Stimulated activated naive CD8-positive, alpha-beta T cell treated with anti-CD3 and anti-CD28 coated beads, Interleukin-15, amount 100 ng/mL, for 72 hours (primary cell): ENCODE results near the gene HOXB4.
A peak's percentile ranks its signal among the peaks of the same experiment; 100 is the strongest.

Experiments used
- ATAC-seq: fragments of 150-1000 bp; cut with Tn5 transposase; 2 replicates; pipeline ENCODE4 v1.10.0; 2021; ENCODE audit warnings: mild to moderate bottlenecking, moderate library complexity
- DNase-seq, 2 donors: peaks; one replicate each; pipeline ENCODE4 v3.0.0; 2021 to 2022
- H3K27ac Mint-ChIP-seq, 2 donors: one replicate each; pipeline ENCODE4 v1.8.0; 2022; ENCODE audit warnings: mild to moderate bottlenecking in 2 of 2, mixed read lengths in 2 of 2, moderate library complexity in 2 of 2
- H3K27me3 Mint-ChIP-seq: one replicate; pipeline ENCODE4 v1.8.0; 2022; ENCODE audit warnings: mixed read lengths
- H3K4me1 Mint-ChIP-seq: one replicate; pipeline ENCODE4 v1.8.0; 2022; ENCODE audit warnings: mild to moderate bottlenecking, mixed read lengths
- H3K4me3 Mint-ChIP-seq, 2 donors: one replicate each; pipeline ENCODE4 v1.8.0; 2022; ENCODE audit warnings: mild to moderate bottlenecking in 2 of 2, mixed read lengths in 2 of 2, moderate library complexity in 1 of 2
- H3K9me3 Mint-ChIP-seq, 2 donors: one replicate each; pipeline ENCODE4 v1.8.0; 2022; ENCODE audit warnings: mixed read lengths in 2 of 2

The HOXB4 gene

GRCh38 chr17:48565022-48565554, 13.1 kb downstream of the HOXB4 start:
- no peak for ATAC-seq
- H3K27ac Mint-ChIP-seq, result no peak overlapping the region
- DNase-seq, result no peak
- no peaks in the 10 kb centered on the region for H3K9me3 Mint-ChIP-seq
- H3K4me3 Mint-ChIP-seq, result no peak overlapping the region
- H3K27me3 Mint-ChIP-seq, result peaks cover 18% of the 10 kb centered on the region
- H3K4me1 Mint-ChIP-seq, result peaks cover 6% of the 10 kb centered on the region

GRCh38 chr17:48564188-48565021, 13.7 kb downstream of the HOXB4 start:
- Mint-ChIP-seq H3K27ac (no peak overlapping the region), H3K4me3 (peak overlapping the region in 1 of 2 donors; percentile 9)
- peak; percentile 39 for ATAC-seq

DNA sequence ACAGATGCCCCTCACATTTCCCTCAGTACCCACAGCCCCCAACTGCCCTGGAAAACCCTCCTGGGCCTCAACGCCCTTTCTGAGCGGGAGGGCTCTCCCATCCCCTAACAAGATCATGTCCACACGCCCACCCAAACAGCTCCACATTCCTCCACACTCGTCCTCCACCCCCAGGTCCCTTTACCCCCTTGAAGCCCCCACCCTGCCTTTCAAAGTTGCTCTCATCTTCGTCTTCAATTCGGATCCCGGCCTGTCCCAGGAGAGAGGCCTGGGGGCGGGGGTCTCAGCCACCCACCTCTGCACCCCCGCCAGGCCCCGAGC, 14.3 kb downstream of the HOXB4 start:
- H3K27ac Mint-ChIP-seq, result no peak overlapping the region
- no peaks in the 10 kb centered on the region for H3K9me3 Mint-ChIP-seq
- peaks cover 30% of the 10 kb centered on the region for H3K27me3 Mint-ChIP-seq
- peaks cover 6% of the 10 kb centered on the region for H3K4me1 Mint-ChIP-seq
- DNase-seq (no peak), ATAC-seq (no peak)
- no peak overlapping the region for H3K4me3 Mint-ChIP-seq

More at GRCh38 chr17:48564188-48565021, 13.7 kb downstream of the HOXB4 start:
- H3K4me1 Mint-ChIP-seq, result peaks cover 6% of the 10 kb centered on the region
- DNase-seq, result no peak
- peaks cover 25% of the 10 kb centered on the region for H3K27me3 Mint-ChIP-seq
- H3K9me3 Mint-ChIP-seq, result no peaks in the 10 kb centered on the region

- Mint-ChIP-seq H3K4me3 (no peak overlapping the region), H3K27me3 (peaks cover 34% of the 10 kb centered on the region), H3K27ac (no peak overlapping the region), H3K9me3 (no peaks in the 10 kb centered on the region), H3K4me1 (peaks cover 2% of the 10 kb centered on the region)
- DNase-seq (no peak), ATAC-seq (no peak)
Observed at GRCh38 chr17:48563385-48563838, 14.7 kb downstream of the HOXB4 start.

DNA sequence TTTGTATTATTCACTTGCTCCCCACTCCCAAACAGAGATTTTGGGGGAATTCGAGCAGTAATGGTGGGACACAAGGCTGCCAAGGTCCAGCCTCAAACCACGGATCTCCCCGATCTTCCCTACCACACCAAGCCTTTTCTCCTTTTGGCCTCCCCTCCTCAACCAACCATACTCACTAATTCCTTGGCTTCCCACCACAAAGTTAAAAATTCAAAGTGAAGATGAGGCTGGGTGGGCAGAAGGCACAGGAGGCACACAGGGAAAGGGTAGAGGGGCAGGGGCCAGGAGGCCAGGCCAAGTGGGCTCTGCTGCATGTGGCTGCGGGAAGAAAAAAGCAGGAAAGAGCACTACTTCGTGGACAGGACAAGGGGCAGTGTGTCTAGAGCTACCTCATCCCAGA, 15.2 kb downstream of the HOXB4 start:
- DNase-seq, result no peak
- no peak for ATAC-seq
- Mint-ChIP-seq H3K9me3 (no peaks in the 10 kb centered on the region), H3K27ac (no peak overlapping the region), H3K4me3 (no peak overlapping the region), H3K4me1 (no peaks in the 10 kb centered on the region), H3K27me3 (peaks cover 39% of the 10 kb centered on the region)

GRCh38 chr17:48561884-48562810, 16.0 kb downstream of the HOXB4 start:
- Mint-ChIP-seq H3K27ac (no peak overlapping the region), H3K9me3 (no peaks in the 10 kb centered on the region), H3K4me1 (no peaks in the 10 kb centered on the region), H3K27me3 (peaks cover 43% of the 10 kb centered on the region), H3K4me3 (no peak overlapping the region)
- no peak for ATAC-seq
- no peak for DNase-seq

GRCh38 chr17:48559840-48560817, 18.0 kb downstream of the HOXB4 start:
- no peak overlapping the region for H3K27ac Mint-ChIP-seq
- no peaks in the 10 kb centered on the region for H3K9me3 Mint-ChIP-seq
- DNase-seq, result no peak
- H3K27me3 Mint-ChIP-seq, result peaks cover 63% of the 10 kb centered on the region
- no peak overlapping the region for H3K4me3 Mint-ChIP-seq
- no peak for ATAC-seq
- peaks cover 10% of the 10 kb centered on the region for H3K4me1 Mint-ChIP-seq

GRCh38 chr17:48559122-48559839, 18.9 kb downstream of the HOXB4 start:
- peaks cover 18% of the 10 kb centered on the region for H3K4me1 Mint-ChIP-seq
- DNase-seq, result no peak
- no peak overlapping the region for H3K27ac Mint-ChIP-seq
- no peaks in the 10 kb centered on the region for H3K9me3 Mint-ChIP-seq
- no peak for ATAC-seq
- H3K4me3 Mint-ChIP-seq, result no peak overlapping the region
- peaks cover 72% of the 10 kb centered on the region for H3K27me3 Mint-ChIP-seq

DNA sequence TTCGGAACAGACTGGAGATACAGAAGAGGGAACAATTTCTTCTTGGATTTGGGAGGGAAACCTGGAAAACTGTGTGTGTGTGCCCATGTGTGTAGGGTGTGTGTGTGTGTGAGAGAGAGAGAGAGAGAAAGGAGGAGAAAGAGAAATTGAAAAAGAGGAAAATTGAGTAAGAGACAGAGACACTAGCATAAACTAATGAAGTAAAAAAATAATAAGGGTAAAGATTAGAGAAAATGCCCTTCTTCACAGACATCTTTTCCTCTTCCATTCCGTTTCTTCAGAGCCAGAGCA, 19.4 kb downstream of the HOXB4 start:
- ATAC-seq (no peak), DNase-seq (no peak)
- Mint-ChIP-seq H3K4me1 (peaks cover 19% of the 10 kb centered on the region), H3K9me3 (no peaks in the 10 kb centered on the region), H3K27me3 (peaks cover 77% of the 10 kb centered on the region), H3K27ac (no peak overlapping the region), H3K4me3 (no peak overlapping the region)

DNA sequence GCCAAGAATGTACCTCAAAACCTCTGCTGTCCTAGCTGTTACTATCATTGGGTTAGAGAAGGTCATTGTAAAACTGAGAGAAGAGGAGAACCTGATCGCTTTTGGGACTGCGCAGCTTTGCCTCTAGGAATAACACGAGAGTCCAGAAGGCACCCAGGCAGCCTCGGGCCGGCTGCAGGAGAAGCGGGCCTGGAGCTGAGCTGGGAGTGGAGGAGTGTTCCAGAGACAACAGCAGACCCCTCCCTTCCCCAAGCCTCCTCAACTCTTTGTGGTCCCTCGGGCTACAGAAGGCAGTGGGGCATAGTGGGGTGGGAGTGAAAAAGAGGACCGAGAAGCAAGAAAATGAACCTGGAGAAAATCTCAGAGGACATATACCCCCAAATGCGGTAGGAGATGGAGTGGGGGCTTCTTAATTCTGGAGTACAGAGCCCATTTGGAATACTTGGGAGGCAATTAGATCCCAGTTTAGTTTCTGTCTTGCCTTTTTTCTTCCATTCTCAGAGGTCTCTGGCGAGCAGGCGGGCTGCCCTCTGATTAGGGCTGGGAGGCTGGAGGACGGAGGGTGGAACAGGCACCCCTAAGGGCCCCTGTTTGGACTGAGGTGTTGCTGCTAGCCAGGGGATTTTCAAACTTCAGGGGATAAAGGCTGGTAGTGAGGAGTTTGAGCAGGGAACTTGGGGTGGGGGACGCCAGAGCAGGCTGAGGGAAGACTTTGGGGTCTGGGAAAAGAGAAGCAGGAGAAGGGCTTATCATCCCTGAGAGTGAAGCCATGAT, 19.9 kb downstream of the HOXB4 start:
- H3K27ac Mint-ChIP-seq, result no peak overlapping the region
- no peak overlapping the region for H3K4me3 Mint-ChIP-seq
- DNase-seq (no peak), ATAC-seq (no peak)
- H3K27me3 Mint-ChIP-seq, result peaks cover 74% of the 10 kb centered on the region
- peaks cover 19% of the 10 kb centered on the region for H3K4me1 Mint-ChIP-seq
- H3K9me3 Mint-ChIP-seq, result no peaks in the 10 kb centered on the region

GRCh38 chr17:48556576-48557401, 21.4 kb downstream of the HOXB4 start:
- Mint-ChIP-seq H3K27me3 (peaks cover 67% of the 10 kb centered on the region), H3K4me1 (peaks cover 19% of the 10 kb centered on the region), H3K4me3 (no peak overlapping the region)

DNA sequence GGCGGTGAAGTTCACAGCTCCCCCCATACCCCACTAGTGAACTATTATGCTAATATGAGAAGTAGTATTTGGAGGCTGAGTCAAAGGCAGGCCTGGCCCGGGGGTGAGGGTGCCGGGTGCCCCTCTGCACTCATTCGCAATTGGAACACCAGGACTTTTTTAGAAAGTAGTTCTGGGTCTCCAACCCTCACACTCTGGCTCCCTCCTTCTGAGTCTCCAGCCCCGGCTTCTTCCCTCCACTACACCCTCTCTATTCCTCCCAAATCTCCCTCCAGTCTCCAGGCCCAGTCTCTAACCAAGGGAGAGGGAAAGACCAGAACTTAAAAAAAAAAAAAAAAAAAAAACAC, 21.9 kb downstream of the HOXB4 start:
- ATAC-seq, result no peak
- H3K4me1 Mint-ChIP-seq, result peaks cover 19% of the 10 kb centered on the region
- no peak for DNase-seq
- no peak overlapping the region for H3K27ac Mint-ChIP-seq
- H3K27me3 Mint-ChIP-seq, result peaks cover 67% of the 10 kb centered on the region
- H3K9me3 Mint-ChIP-seq, result no peaks in the 10 kb centered on the region
- peak overlapping the region; percentile 64 to 68 for H3K4me3 Mint-ChIP-seq

More at GRCh38 chr17:48556576-48557401, 21.4 kb downstream of the HOXB4 start:
- ATAC-seq, result no peak
- Mint-ChIP-seq H3K27ac (no peak overlapping the region), H3K9me3 (no peaks in the 10 kb centered on the region)
- no peak for DNase-seq
